Inflammatory macrophage (primary cell): Measurements from ENCODE around the gene DYSF.
"Not testable (repeated sequence)": the region's sequence is repeated elsewhere in the genome, so short reads cannot be mapped to it uniquely, and the experiment has no call there.

Experiments
- DNase-seq, 2 donors: peaks; one replicate each; pipeline ENCODE4 v3.0.0-alpha.2; 2020 to 2022

The DYSF gene

GRCh38 chr2:71473346-71474031 lies 20.1 kb downstream of the DYSF start:
- DNase-seq, result no peak

DNA sequence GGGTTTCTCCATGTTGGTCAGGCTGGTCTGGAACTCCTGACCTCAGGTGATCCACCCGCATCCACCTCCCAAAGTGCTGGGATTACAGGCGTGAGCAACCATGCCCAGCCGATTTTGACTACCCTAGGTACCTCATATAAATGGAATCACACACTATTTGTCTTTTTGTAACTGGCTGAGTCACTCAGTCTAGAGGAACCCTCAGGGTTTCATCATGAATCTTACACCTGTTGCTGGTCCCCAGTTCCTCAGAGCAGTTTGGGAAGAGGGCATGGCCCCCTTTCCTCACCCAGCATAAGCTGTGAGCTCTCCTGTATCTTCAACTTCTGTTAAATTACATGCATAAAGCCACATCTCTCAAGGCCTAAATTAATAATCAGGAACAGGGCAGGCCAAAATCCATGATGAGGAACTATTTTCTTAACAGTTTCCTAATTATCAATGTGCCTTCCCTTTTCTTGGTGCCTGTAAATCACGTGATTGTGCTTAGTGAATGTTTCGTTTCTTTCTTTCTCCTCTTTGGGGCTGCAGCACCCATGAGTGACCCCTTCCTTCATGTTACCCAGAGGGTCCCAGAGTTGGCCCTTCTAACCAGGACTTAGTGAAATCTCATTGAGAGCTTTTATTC lies 20.9 kb downstream of the DYSF start:
- DNase-seq, result peak; percentile 56 to 76

DNA sequence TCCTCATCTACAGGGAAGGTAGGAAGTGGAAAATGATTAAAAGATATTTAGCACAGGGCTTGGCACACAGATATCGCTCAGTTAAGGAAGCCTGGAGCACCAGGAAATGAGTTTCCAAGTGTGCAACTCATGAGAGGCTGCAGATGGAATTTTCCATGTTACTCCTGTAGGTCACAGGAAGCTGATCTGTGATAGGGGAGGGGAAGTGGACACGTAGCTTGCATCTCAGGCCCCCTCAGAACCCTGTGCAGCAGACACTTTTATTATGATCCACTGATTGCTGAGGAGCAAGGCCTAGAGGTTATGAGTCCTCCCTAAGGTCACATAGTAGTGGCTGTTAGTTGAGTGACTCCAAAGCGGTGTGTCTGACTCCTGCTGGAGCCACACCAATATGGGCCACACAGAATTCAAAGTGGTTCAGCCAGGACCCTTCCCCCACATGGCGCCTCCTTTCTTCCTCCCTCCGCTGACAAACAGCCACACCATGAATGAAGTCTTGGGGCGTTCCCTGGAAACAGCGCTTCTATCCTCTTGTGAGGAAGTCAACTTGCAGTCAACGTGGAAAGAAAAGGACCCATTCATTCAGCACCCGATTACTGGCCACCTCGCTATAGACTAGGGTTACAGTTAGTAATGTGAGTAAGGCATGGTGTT lies 21.5 kb downstream of the DYSF start:
- no peak for DNase-seq

- no peak for DNase-seq
Measured at GRCh38 chr2:71476495-71476894, 23.1 kb downstream of the DYSF start.

DNA sequence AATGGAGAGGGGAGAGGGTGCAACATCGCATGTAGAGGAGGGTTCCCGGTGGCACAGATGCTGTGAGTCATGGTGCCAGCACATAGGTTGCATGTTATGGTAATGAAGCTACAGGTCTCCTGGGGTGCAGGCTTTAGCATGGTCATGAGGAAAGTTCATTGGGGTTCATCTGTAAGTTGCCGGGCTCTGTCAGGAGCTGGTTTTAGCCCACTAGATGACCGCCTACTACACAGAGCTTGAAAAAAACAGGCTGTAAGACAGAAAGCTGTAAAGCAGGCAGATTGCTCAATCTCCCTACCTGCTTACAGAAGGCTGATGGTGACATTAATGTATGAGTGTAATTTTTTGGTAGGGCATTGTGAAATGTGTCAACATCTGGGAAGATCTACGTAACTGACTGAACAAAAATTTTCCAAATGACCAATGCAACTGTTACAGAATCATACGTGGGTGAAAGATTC lies 23.9 kb downstream of the DYSF start:
- DNase-seq, result peak; percentile 31 to 39

DNA sequence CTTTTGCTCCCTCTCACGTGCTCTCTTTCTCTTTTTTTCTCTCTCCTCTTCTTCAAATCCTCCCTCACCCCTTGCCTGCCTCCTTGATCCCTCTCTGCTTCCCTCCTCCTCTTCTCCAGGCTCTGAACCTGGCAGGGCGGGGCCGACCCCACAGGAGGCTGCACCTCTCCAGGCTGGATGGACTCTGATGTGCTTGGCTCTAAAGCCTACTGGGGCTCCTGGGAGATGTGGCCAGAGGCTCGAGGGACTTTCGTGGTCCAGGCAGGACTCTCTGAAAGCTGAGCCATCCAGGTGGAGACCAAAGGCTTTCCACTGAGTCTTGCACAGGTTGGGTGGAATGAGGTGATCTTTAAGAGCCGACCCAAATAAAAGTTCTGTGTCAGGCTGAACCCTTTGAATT lies 25.4 kb downstream of the DYSF start:
- DNase-seq, result no peak

GRCh38 chr2:71479261-71479660 lies 25.9 kb downstream of the DYSF start:
- DNase-seq, result no peak

- DNase-seq, result no peak
Measured at GRCh38 chr2:71481111-71481510, 27.8 kb downstream of the DYSF start.

GRCh38 chr2:71482055-71482454 lies 28.7 kb downstream of the DYSF start:
- no peak for DNase-seq

GRCh38 chr2:71483246-71483645 lies 29.9 kb downstream of the DYSF start:
- no peak for DNase-seq

DNA sequence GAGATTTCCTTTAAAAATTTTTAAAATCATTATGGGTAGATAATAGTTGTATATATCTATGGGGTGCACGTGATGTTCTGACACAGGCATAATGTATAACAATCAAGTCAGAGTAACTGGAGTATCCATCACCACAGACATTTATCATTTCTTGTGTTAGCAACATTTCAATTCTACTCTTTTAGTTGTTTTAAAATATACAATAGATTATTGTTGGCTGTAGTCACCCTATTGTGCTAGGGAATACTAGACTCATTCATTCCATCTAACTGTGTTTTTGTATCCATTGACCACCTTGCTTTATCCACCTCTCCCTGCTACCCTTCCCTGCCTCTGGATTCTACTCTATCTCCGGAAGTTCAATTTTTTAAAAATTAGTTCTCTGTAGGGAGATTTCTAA lies 31.0 kb downstream of the DYSF start:
- DNase-seq, result no peak

DNA sequence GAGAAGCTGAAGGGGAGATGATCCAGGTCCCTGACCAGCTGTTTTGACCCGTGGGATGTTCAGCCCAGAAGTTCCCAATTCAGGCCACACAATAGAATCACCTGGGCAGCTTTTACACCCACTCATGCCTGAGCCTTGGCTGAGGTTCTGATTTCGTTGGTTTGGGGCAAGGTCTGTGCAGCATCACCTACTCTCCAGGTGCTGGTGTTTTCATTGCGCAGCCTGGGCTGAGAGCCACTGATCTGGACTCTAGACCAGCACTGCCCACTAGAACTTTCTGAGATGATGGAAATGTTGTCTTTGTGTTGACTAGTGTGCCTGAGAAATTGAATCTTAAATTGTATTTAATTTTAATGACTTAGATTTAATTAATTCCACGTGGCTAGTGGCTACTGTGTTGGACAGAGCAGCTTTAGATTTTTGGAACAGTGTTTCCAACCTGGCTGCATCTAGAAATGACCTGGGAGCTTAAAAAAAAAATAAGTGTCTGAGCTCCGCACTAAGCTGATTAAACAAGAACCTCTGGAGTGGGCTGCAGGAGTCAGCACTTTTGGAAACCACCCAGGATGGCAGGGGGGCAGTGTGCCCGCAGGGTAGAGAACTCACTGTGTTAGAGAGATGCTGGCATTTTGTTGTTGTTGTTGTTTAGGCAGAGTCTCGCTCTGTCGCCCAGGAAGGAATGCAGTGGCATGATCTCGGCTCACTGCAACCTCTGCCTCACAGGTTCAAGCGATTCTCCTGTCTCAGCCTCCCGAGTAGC lies 33.7 kb downstream of the DYSF start:
- no peak for DNase-seq

DNA sequence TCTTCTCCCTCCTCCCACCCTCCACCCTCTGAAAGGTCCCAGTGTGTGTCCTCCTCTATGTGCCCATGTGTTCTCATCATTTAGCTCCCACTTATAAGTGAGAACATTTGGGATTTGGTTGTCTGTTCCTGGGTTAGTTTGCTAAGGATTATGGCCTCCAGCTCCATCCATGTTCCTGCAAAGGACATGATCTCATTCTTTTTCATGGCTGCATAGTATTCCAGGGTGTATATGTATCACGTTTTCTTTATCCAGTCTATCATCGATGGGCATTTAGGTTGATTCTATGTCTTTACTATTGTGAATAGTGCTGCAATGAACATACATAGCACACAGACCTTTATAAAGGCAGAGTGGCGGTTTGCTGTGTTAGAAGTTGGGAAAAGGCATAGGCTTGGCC lies 38.2 kb downstream of the DYSF start:
- not testable (repeated sequence) for DNase-seq

DNA sequence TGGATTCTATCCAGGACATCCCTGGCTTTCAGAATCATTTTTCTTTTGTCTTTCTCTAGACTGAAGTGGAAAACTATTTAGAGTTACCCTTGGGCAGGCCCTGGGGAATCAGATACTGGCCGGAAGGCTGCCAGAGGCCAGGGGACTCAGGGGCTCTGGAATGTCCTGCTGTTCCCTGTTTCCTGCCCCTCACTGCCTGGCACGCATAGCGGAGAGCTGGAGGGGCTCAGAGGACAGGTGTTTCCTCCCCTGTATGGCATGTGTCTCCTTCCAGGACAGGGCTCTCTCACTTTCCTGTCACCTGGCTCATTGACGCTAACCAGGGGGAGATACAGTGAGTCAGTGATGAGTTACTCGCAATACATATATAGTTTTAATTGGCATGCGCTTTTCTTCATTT lies 38.8 kb downstream of the DYSF start:
- no peak for DNase-seq

DNA sequence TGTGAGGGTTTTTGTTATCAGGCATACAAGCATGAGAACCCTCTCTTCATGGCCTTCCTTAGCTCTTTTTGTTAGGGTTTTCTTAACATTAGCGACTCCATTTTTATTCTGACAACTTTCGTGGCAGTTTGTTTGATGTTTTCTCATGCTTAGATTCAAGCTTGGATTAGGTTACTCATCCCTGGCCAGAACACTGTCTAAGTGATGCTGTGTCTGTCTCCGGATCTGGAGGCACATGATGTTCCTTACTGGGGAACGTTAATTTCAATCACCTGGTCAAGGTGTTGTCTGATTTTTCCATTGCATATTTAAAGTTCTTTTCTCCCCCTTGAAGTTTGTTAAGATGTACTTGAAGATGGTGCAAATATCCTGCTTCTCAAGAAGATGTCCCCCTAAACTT lies 40.7 kb downstream of the DYSF start:
- no peak for DNase-seq

DNA sequence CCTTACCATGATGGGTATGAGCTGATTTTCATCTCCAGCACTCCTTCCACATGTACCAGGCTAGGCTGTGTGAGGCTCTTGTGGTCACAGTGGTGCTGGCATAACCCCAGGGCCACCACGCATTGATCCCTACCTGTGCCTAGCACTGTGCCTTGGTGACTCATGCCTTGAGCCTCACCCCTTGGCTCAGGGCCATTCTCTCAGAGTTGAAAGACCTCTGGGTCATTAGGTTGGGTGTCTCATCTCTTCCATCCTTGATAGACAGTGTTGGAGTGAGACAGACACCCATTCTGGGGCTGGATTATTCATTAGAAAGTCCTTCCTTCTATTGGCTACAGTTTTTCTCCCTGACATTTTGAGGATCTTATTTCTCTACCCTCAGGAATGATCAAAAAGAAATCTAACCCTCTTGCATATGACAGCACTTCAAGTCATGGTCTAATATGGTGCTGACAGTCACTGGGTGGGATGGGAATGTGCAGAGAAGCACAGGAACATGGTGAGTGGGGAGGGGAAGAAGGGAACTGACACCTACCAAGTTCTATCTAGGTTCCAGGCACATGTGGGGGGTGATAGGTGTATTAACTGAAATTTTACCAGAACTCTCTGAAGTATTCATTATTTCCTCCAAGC lies 41.3 kb downstream of the DYSF start:
- no peak for DNase-seq

DNA sequence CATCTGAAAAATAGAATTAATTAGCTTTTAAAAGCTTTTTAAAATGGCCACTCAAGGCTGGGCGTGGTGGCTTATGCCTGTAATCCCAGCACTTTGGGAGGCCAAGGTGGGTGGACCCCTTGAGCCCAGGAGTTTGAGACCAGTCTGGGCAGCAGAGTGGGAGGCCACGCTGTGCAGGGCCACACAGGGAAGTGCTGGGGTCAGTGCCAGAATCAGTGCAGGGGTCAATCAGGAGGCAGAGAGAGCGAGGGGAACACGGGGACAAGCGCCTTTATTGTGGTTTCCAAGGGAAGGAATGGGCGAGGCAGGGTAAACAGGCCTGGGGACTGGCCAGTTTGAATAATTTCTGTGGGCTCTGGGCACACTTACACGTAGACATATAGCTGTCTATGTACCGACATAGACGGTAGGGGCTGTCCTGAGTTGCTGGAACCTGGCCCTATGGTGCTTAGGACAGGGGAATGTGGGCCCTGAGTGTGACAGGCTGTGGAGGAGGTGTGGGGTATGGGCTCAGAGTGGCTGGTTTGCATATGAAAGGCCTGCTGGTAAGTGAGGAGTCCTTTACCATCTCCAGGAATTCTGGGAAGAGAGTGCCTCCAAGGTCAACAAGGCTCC lies 42.9 kb downstream of the DYSF start:
- no peak for DNase-seq

DNA sequence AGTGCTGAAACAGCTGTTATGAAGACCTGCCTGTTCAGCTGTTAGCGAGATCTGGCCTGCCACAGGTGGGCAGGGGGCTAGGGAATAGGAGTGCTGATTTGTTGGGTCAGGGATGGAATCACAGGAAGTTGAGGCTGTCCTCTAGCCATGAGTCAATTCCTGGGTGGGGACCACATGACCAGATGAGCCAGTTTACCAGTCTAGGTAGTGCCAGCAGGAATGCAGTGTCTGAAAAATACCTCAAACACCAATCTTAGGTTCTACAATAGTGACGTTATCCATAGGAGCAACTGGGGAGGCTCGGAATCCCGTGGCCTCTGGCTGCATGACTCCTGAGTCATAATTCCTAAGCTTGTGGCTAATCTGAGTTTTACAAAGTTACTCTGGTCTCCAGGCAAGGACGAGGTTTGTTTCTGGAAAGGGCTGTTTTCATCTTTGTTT lies 44.9 kb downstream of the DYSF start:
- no peak for DNase-seq

DNA sequence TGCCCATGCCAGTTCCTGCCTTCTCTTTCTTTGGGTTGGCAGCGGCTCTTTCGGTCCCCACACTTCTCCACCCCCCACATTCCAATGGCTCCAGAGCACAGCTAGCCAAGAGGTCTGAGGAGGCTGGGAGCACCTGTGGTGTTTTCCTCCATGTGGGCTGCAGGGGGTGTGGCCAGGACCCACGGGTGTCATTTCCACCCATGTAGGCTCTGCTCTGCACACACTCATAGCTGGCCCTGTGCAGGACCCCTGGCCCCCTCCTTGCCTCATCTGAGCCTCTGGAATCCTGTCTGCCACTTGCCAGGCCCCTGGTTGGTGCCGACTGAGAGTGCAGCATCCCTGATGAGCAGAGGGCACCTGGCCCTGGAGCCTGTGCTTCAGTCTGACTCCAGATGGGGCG lies 46.3 kb downstream of the DYSF start:
- no peak for DNase-seq

DNA sequence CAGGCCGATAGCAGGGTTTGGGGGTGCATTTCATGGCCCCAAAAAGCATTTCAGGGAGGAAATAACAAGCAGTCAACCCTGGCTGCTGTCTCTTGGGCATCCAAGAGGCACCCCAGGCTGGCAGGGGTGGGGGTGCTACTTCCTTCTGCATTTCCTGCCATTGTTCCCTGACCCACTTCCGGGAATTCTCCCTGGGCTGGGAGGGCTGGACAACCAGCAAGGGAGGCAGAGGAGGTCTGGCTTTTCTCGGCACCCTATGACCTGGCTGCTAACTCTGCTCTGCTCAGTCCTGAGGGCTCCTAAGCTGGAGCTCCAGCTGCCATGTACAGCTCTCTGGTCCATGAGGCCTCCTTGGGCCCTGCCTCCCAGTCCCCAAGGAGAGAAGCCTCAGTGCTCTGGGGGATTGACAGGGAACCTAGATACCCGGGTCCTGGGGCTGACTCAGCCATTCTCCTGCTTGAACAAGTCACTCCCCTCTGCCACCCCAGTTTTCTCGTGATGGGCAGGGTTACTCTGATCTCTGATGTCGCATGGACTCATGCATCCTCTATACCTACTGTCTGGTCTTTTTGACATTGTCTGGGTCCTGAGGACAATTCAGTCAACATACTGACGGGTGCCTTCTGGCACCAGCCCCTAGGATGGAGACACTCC lies 47.2 kb downstream of the DYSF start:
- no peak for DNase-seq

DNA sequence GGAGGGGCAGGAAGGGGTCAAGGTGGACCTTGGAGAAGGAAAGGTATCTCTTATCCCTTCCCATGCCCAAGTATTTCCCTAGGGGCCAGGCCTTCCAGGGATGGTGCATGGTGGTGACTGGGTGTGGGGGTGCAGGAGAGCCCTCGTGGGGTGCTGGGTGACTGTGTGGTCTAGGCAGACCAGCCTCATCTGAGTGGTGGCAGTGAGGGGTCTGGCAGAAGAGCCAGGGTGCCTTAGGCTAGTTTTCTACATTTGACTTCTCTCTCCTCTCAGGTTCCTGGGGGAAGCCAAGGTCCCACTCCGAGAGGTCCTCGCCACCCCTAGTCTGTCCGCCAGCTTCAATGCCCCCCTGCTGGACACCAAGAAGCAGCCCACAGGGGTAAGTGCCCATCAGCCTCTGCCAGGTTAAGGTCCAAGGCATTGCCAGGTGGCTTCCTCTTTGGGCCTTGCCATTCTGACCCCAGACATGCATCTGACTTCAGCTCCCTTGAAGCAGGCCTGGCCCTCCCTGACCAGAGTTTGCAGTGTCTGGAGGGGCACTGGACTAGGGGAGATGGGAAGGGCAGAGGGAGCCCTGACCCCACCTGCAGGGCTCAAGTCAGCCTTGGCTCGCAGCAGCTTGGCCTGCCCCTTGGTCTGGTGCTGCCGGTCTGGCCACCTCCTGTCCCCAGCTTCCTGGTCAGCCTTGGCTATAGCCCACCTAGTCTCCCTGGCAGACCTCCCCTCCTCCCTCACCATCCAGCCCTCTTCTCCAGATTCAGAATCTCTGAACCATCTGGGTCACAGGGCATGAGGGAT lies 49.8 kb downstream of the DYSF start:
- no peak for DNase-seq
